K562 (cell line): ENCODE data around the gene HTR3C. TPM values are rescaled to one million over a fixed set of nuclear protein-coding genes. Genes with fewer than 3 reads are reported as not detected.

Experiments used
- BCL6 ChIP-seq: fragments of 250-450 bp; sonication (Bioruptor Pico); IDR thresholded peaks from 2 replicates; pipeline ENCODE4 v1.4.0; 2020
- FOXP1 ChIP-seq: sonication (generic); formaldehyde crosslinking; IDR thresholded peaks from 2 replicates; pipeline ENCODE4 v1.8.0; 2022; ENCODE audit warnings: mild to moderate bottlenecking, missing genetic modification reagents
- HOXB6 ChIP-seq: fragments of 250-450 bp; sonication (Bioruptor Pico); IDR thresholded peaks from 2 replicates; pipeline ENCODE4 v1.5.1; 2022; ENCODE audit warnings: mild to moderate bottlenecking, borderline replicate concordance
- RBBP5 ChIP-seq: fragments of 200-600 bp; sonication (generic); IDR thresholded peaks from 2 replicates; pipeline ENCODE4 v1.6.1; 2012; ENCODE audit warnings: borderline replicate concordance, mild to moderate bottlenecking, low read length, control low read depth, inconsistent platforms; ENCODE audit not compliant: insufficient read depth, poor library complexity, severe bottlenecking
- RBM39 ChIP-seq: fragments of 200-400 bp; formaldehyde crosslinking; optimal IDR thresholded peaks from 2 replicates; pipeline ENCODE3; 2018; ENCODE audit warnings: low read depth, low read length
- SNRNP70 ChIP-seq: fragments of 200-400 bp; formaldehyde crosslinking; optimal IDR thresholded peaks from 2 replicates; pipeline ENCODE3; 2017; ENCODE audit warnings: low read depth, low read length
- ZNF274 ChIP-seq: IDR thresholded peaks from 2 replicates; pipeline ENCODE4 v1.6.1; 2011; ENCODE audit warnings: low read depth, mild to moderate bottlenecking, low read length, moderate library complexity, borderline replicate concordance
- polyA plus RNA-seq, 8 experiments: library from polyadenylated mRNA; depleted of rRNA in 4 of 8; stranded (reverse) in 5 of 8; unstranded in 3 of 8; fragments of >200 nt; fragmentation: Nextera tagmentation in 2 of 8; fragmentation: Illumina TruSeq in 1 of 8; extraction: Ambion mirVana in 2 of 8; extraction: Trizol in 1 of 8; gene quantifications; 2 replicates each; pipeline versions ENCODE4 v1.2.1 to v1.2.3, GENCODE V29; 2011 to 2014; ENCODE audit warnings: inconsistent platforms in 1 of 8, missing spikeins in 1 of 8
- total RNA-seq, 7 experiments: library from RNA; depleted of rRNA in 6 of 7; stranded (reverse); fragments of >200 nt in 6 of 7; fragmentation: Illumina TruSeq in 2 of 7; extraction: Trizol in 2 of 7; gene quantifications; 2 replicates each; pipeline versions ENCODE4 v1.2.1 to v1.2.3, GENCODE V29; 2011 to 2021; ENCODE audit warnings: low replicate concordance in 1 of 7
- TF ChIP-seq, protein P1 (sequence below): sonication (generic); formaldehyde crosslinking; IDR thresholded peaks from 2 replicates; pipeline ENCODE4 v1.4.0; 2020; ENCODE audit warnings: mild to moderate bottlenecking, missing genetic modification reagents

HTR3C gene
- total and polyA plus RNA-seq, 9 of the 15 experiments (the other 6 are each of a cell fraction or from before 2014, with no cell fraction given) = 0.04 to 0.06 TPM; not detected in 7

DNA sequence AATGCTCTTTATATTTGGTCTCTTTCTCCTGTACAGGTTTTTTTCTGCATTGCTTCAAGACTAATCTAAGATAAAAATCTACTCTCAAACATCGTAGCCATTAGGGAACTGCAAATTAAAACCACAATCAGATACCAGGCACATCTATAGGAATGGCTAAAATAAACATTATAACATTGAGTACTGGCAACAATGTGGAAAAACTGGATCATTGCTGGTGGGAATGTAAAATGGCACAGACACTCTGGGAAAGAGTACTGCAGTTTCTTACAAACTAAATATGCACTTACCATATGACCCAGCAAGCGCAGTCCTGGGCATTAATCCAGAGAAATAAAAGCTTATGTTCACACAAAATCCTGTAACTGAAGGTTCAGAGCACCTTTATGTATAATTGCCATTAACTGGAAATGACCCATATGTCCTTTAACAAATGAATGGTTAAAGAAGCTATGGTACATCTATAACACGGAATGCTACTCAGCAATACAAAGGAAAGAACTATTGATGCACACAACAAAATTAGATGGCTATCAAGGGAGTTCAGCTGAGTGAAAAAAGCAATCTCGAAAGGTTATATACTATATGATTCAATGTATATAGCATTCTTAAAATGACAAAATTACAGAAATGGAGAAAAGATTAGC is 41.5 kb upstream of the HTR3C start (continued):
- TF ChIP-seq RBM39 (no peak), HOXB6 (CRISPR knock-in tag) (no peak), SNRNP70 (no peak), BCL6 (no peak), FOXP1 (no peak), ZNF274 (no peak), RBBP5 (no peak)
- TF ChIP-seq, protein P1, sequence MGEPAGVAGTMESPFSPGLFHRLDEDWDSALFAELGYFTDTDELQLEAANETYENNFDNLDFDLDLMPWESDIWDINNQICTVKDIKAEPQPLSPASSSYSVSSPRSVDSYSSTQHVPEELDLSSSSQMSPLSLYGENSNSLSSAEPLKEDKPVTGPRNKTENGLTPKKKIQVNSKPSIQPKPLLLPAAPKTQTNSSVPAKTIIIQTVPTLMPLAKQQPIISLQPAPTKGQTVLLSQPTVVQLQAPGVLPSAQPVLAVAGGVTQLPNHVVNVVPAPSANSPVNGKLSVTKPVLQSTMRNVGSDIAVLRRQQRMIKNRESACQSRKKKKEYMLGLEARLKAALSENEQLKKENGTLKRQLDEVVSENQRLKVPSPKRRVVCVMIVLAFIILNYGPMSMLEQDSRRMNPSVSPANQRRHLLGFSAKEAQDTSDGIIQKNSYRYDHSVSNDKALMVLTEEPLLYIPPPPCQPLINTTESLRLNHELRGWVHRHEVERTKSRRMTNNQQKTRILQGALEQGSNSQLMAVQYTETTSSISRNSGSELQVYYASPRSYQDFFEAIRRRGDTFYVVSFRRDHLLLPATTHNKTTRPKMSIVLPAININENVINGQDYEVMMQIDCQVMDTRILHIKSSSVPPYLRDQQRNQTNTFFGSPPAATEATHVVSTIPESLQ (CRISPR knock-in tag) = no peak
